ENCODE results near the gene TPK1.
"Not testable (repeated sequence)": the region's sequence is repeated elsewhere in the genome, so short reads cannot be mapped to it uniquely, and the experiment has no call there.

The TPK1 gene

GRCh38 chr7:144629598-144629997, 206.3 kb downstream of the TPK1 start:
- DNase-seq (ENCODE audit: low spot score): no peak

DNA sequence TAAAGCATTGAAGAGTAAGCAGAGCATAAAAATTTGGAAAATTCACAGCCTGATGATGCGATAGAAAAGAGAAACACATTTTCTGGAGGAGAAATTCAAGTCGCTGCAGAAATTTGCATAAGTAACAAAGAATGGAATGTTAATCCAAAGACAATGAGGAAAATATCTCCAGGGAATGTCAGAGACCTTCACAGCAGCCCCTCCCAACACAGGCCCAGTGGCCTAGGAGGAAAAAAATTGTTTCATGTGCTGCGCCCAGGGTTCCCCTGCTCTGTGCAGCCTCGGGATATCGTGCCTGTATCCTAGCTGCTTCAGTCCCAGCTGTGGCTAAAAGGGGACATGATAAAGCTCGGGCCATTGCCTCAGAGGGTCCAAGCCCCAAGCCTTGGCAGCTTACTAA, 206.8 kb downstream of the TPK1 start:
- no peak for DNase-seq (ENCODE audit: low spot score)

DNA sequence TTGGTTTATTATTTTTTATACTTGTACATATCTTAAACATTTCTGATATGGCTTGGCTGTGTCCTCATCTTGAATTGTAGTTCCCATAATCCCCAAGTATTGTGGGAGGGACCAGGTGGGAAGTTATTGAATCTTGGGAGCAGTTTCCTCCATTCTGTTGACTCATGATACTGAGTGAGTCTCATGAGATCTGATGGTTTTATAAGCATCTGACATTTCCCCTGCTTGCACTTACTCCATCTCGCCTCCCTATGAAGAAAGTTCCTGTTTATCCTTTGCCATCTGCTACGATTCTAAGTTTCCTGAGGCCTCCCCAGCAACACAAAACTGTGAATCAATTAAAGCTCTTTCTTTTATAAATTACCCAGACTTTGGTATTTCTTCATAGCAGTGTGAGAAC, 207.7 kb downstream of the TPK1 start:
- no peak for DNase-seq (ENCODE audit: low spot score)

DNA sequence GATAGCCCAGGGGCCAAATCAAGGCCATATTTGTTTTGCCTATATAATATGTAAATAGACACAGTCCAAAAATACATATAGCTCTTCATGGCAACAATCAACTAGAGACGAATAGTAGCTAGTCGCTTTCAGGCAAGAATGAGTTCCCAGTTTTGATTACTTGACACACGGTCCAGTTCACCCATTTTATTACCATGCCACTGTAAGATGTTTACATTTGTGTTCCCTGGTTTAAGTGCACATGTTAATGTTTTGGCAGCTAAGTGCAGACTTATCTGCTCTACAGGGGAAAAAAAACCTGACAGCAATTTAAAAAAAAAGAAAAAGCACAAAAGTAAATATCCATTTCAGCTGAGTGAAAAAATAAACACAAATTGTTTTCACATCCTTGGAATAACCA, 213.1 kb downstream of the TPK1 start:
- DNase-seq (ENCODE audit: low spot score): no peak

GRCh38 chr7:144606261-144606660, 229.6 kb downstream of the TPK1 start:
- no peak for DNase-seq (ENCODE audit: low spot score)

DNA sequence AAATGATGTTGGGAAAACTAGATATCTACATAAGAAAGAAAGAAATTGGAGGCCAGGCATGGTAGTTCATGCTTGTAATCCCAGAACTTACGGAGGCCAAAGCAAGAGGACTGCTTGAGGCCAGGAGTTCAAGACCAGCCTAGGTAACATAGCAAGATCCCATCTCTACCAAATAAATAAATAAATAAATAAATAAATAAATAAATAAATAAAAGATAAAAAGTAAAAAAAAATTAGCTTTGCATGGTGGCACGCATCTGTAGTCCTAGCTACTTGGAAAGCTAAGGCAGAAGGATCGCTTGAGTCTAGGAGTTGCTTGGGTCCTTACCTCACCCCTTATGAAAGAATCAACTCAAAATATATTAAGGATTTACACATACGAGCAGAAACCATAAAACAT, 238.9 kb downstream of the TPK1 start:
- no peak for DNase-seq (ENCODE audit: low spot score)

DNA sequence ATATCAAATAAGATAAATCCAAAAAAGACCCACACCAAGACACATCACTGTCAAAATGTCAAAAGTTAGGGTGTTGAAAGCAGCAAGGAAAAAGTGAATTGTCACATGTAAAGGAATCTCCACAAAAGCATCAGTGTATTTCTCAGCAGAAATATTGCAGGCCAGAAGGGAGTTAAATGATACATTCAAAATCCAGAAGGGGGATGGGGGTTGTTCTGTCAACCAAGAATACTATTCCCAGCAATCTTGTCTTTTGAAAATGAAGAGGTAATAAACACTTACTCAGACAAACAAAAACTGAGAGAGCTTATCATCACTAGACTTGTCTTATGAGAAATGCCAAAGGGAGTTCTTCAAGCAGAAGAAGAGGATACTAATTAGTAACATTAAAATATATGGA, 241.3 kb downstream of the TPK1 start:
- DNase-seq (ENCODE audit: low spot score): no peak

- DNase-seq (ENCODE audit: low spot score): no peak
Measured at GRCh38 chr7:144588559-144589051, 247.2 kb downstream of the TPK1 start.

GRCh38 chr7:144587701-144588100, 248.2 kb downstream of the TPK1 start:
- no peak for DNase-seq (ENCODE audit: low spot score)

- no peak for DNase-seq (ENCODE audit: low spot score)
Measured at GRCh38 chr7:144584726-144585125, 251.1 kb downstream of the TPK1 start.

DNA sequence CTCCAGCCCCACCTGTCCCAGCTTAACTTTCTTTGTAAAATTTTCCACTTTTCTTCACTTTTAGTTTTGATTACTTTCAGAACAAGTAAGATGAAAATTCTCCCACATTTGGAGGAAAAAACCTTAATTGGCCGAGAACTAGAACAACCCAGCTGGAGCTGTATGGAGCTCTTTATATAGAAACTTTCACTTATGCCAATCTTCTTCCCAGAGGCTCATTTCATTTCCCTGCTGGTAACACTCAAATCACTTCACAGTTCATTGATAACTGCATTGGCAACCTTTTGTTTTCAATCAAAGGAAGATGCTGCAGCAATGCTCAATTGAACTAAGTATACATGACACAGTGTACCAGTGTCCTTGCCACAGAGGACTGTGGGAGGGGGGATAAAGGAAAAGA, 256.2 kb downstream of the TPK1 start:
- no peak for DNase-seq (ENCODE audit: low spot score)

DNA sequence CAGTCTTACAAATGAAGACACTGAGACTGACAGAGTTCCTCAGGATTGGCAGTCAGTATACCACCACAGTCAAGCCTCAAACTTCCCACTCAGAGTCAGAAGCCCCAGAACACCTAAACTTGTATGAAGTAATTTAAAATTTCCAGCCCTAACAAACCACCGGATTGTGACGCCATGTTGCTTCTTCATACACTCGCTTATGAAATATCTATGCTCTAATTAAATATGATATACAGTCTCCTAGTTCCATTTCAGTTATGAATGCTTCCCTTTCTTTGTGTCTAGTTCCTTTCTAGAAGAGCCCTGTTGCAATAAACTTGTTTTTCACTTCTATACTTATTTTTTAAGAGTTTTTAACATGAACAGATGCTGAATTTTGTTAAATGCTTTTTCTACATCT, 260.4 kb downstream of the TPK1 start:
- DNase-seq (ENCODE audit: low spot score): no peak

- DNase-seq (ENCODE audit: low spot score): not testable (repeated sequence)
Measured at GRCh38 chr7:144574753-144575152, 261.1 kb downstream of the TPK1 start.

DNA sequence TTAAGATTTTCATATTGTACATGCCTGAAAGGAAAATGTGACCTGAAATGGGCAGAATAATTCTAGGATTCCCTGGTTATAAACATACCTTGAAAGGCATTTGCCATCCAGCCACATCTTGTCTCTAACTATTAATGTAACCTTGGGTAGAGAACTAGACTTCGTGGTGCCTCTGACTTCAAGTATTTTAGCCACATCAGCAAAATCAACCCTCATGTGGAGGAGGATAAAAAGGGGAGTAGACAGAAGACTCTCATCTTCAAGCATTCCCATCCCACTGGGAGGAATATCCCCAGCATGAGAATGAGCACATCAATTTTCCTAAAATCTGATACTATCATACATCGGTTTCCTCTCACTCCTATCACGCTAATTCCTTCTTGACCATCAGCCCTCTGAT, 267.6 kb downstream of the TPK1 start:
- no peak for DNase-seq (ENCODE audit: low spot score)

GRCh38 chr7:144565586-144565985, 270.3 kb downstream of the TPK1 start:
- DNase-seq (ENCODE audit: low spot score): no peak

DNA sequence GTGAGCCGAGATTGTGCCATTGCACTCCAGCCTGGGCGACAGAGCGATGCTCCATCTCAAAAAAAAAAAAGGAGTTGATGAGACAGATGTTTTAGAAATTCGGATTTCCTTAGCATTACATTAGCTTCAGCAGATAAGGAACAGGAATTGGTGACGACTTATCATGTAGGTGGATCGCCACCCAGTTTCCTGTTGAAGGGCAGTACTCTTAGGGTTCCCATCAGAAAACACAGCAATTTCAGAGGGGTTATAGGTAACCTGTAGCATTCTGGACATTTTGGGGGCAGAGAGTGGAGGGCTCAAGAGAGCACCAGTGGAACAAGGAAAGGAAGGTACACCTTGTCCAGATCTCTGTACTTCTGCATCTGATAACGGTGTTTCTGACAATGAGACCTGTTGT, 286.0 kb downstream of the TPK1 start:
- DNase-seq (ENCODE audit: low spot score): no peak

- no peak for DNase-seq (ENCODE audit: low spot score)
Measured at GRCh38 chr7:144548556-144548955, 287.3 kb downstream of the TPK1 start.

DNA sequence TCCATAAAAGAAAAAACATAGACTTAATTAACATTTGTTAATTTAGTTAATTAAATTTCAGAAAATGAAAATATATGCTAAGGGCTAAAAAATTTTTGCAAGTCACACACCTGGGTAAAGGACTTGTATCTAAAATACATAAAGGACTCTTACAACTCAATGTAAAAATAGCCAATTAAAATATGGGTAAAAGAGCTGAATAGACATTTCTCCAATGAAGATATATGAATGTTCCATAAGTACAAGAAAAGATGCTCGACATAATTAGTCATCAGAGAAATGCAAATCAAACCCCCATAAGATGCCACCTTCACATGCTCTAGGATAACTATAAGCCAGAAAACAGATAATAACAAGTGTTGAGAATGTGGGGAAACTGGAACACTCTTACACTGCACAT, 288.0 kb downstream of the TPK1 start:
- no peak for DNase-seq (ENCODE audit: low spot score)

DNA sequence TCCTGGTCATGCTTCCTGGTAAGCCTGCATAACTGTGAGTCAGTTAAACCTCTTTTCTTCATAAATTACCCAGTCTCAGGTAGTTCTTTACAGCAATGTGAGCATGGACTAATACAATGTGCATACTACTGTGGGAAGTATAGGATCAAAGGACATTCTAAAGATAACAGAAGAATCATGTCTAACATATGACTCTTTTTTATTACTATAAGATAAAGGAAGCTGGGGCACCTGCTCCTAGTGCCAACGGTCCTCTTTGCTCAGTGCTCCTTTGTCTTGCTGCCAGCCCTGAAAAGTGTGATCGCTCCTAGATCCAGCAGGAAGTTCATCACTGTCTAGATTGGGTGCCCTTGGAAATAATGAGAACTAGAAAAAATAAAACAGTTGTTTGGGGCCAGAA, 289.1 kb downstream of the TPK1 start:
- no peak for DNase-seq (ENCODE audit: low spot score)

- no peak for DNase-seq (ENCODE audit: low spot score)
Measured at GRCh38 chr7:144545330-144545729, 290.5 kb downstream of the TPK1 start.

DNA sequence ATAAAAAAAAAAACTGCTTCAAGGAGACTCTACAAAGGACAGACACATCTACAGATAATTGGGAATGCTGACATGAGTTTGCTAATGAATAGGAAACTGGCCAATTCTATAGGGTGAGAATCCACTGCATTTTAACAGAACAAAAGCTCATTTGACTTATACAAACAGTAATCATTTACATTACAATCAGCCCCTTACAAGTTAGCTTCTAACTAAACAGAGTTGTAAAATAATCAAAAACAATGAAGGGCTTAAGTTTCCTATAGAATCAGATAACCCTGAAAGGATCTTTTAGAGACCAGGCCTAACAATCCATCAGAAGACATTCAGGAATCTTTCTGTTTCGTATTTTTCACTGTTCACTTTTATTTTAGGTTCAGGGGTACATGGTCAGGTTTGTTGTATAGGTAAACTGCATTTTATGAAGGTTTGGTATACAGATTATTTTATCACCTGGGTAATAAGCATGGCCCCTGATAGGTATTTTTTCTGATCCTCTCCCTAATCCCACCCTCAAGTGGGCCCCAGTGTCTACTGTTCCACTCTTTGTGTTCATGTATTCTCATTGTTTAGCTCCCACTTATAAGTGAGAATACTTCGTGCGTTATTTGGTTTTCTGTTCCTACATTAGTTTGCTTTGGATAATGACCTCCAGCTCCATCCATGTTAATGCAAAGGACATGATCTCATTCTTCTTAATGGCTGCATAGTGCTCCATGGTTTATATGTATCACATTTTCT, 301.0 kb downstream of the TPK1 start:
- DNase-seq (ENCODE audit: low spot score): no peak

GRCh38 chr7:144534196-144534595, 301.7 kb downstream of the TPK1 start:
- no peak for DNase-seq (ENCODE audit: low spot score)

GRCh38 chr7:144531181-144531580, 304.7 kb downstream of the TPK1 start:
- no peak for DNase-seq (ENCODE audit: low spot score)

DNA sequence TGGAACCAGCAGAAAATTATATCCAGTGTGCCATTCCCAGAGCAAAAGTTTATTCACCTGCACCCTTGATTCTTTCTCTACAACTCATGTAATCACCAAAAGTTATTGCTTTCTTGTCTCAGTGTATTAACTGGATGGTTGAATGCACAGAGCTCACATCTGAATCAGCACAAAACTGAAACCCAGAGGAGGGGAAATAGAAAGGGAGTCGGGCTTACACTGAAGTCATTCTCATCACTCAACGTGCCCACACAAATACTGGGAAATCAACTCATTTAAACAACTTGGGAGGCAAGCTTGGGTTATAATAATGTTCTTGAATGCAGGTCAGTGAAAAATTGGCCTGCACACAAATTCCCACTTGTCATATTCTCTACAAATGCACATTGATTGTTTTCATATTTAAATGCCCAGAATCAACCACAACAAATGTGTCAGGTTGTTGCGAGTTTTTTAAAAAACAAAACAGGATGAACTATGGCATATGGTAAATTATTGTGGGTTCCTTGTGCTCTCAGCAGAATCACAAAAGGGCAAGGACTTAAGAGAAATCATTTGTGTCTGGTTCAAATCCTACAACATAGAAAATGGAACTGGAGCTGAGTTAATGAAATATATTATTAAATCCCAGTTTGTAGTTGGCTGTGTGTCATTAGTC, 306.5 kb downstream of the TPK1 start:
- no peak for DNase-seq (ENCODE audit: low spot score)

Data from hepatic stellate cell (primary cell).